Measurements from ENCODE around the gene LRRC8A. TPM values are rescaled to one million over a fixed set of nuclear protein-coding genes. Genes with fewer than 3 reads are reported as not detected.

LRRC8A gene
- total and polyA plus RNA-seq, 12 donors = 13.2 to 45.1 (median 19.6) TPM

Other genes starting within 250 kb of the LRRC8A start
- 10 to 100 TPM; 22.1 to 44.8 (median 30.1) TPM for gene DYNC2I2, start 225.3 kb upstream of the LRRC8A start, total RNA-seq
- gene DYNC2I2, start 225.3 kb upstream of the LRRC8A start, polyA plus RNA-seq = 10 to 100 TPM; 60.1 to 83.2 TPM
- gene SET, start 192.9 kb upstream of the LRRC8A start, total RNA-seq = 100 to 1,000 TPM; 183 to 228 (median 202) TPM
- gene SET, start 192.9 kb upstream of the LRRC8A start, polyA plus RNA-seq = 100 to 1,000 TPM in 1 of 2 donors, 10 to 100 TPM in 1; 87.0 to 138 TPM
- 1 to 10 TPM; 3.7 to 8.9 (median 4.7) TPM for gene PKN3, start 179.6 kb upstream of the LRRC8A start, total RNA-seq
- gene PKN3, start 179.6 kb upstream of the LRRC8A start, polyA plus RNA-seq = 10 to 100 TPM; 10.6 to 12.7 TPM
- 10 to 100 TPM in 2 of 10 donors, 1 to 10 TPM in 8; 4.1 to 22.5 (median 6.0) TPM for gene ZDHHC12, start 158.0 kb upstream of the LRRC8A start, total RNA-seq
- gene ZDHHC12, start 158.0 kb upstream of the LRRC8A start, polyA plus RNA-seq = 10 to 100 TPM; 15.2 to 36.6 TPM
- gene ZER1, start 110.2 kb upstream of the LRRC8A start, total RNA-seq = 10 to 100 TPM; 51.8 to 71.1 (median 60.9) TPM
- gene ZER1, start 110.2 kb upstream of the LRRC8A start, polyA plus RNA-seq = 10 to 100 TPM; 24.3 to 36.3 TPM
- 10 to 100 TPM; 15.0 to 21.3 (median 17.8) TPM for gene TBC1D13, start 94.9 kb upstream of the LRRC8A start, total RNA-seq
- 10 to 100 TPM; 12.3 to 13.5 TPM for gene TBC1D13, start 94.9 kb upstream of the LRRC8A start, polyA plus RNA-seq
- 10 to 100 TPM; 40.9 to 97.2 (median 52.0) TPM for gene ENDOG, start 63.6 kb upstream of the LRRC8A start, total RNA-seq
- gene ENDOG, start 63.6 kb upstream of the LRRC8A start, polyA plus RNA-seq = 10 to 100 TPM; 51.3 to 98.8 TPM
- gene SPOUT1, start 52.3 kb upstream of the LRRC8A start, total RNA-seq = 10 to 100 TPM in 9 of 10 donors, 1 to 10 TPM in 1; 9.9 to 22.1 (median 16.4) TPM
- gene SPOUT1, start 52.3 kb upstream of the LRRC8A start, polyA plus RNA-seq = 10 to 100 TPM; 20.8 to 22.4 TPM
- 10 to 100 TPM in 7 of 10 donors, 1 to 10 TPM in 3; 8.9 to 20.3 (median 11.1) TPM for gene KYAT1, start 183 bp upstream of the LRRC8A start, total RNA-seq
- 10 to 100 TPM; 10.9 to 12.7 TPM for gene KYAT1, start 183 bp upstream of the LRRC8A start, polyA plus RNA-seq
- 10 to 100 TPM; 14.7 to 38.9 (median 21.8) TPM for gene PHYHD1, start 38.8 kb downstream of the LRRC8A start, total RNA-seq
- gene PHYHD1, start 38.8 kb downstream of the LRRC8A start, polyA plus RNA-seq = 10 to 100 TPM; 26.3 to 49.2 TPM
- 10 to 100 TPM in 3 of 10 donors, 1 to 10 TPM in 7; 6.0 to 12.0 (median 8.8) TPM for gene DOLK, start 65.5 kb downstream of the LRRC8A start, total RNA-seq
- gene DOLK, start 65.5 kb downstream of the LRRC8A start, polyA plus RNA-seq = 10 to 100 TPM in 1 of 2 donors, 1 to 10 TPM in 1; 5.0 to 14.2 TPM
- gene NUP188, start 65.6 kb downstream of the LRRC8A start, total RNA-seq = 10 to 100 TPM; 16.1 to 27.3 (median 20.6) TPM
- 10 to 100 TPM; 12.7 to 20.6 TPM for gene NUP188, start 65.6 kb downstream of the LRRC8A start, polyA plus RNA-seq
- 10 to 100 TPM; 25.2 to 40.5 (median 31.5) TPM for gene SH3GLB2, start 146.2 kb downstream of the LRRC8A start, total RNA-seq
- gene SH3GLB2, start 146.2 kb downstream of the LRRC8A start, polyA plus RNA-seq = 10 to 100 TPM; 34.1 to 51.3 TPM
- gene MIGA2, start 154.5 kb downstream of the LRRC8A start, total RNA-seq = 10 to 100 TPM; 30.4 to 46.0 (median 34.5) TPM
- 10 to 100 TPM; 39.6 to 44.4 TPM for gene MIGA2, start 154.5 kb downstream of the LRRC8A start, polyA plus RNA-seq
- gene DOLPP1, start 199.0 kb downstream of the LRRC8A start, total RNA-seq = 1 to 10 TPM; 3.1 to 7.0 (median 5.0) TPM
- gene DOLPP1, start 199.0 kb downstream of the LRRC8A start, polyA plus RNA-seq = 1 to 10 TPM; 3.8 to 8.1 TPM
- 10 to 100 TPM; 67.0 to 84.7 (median 74.1) TPM for gene CRAT, start 228.7 kb downstream of the LRRC8A start, total RNA-seq
- gene CRAT, start 228.7 kb downstream of the LRRC8A start, polyA plus RNA-seq = 10 to 100 TPM; 19.5 to 48.5 TPM
- 100 to 1,000 TPM; 169 to 227 (median 187) TPM for gene PTPA, start 229.3 kb downstream of the LRRC8A start, total RNA-seq
- 100 to 1,000 TPM; 106 to 176 TPM for gene PTPA, start 229.3 kb downstream of the LRRC8A start, polyA plus RNA-seq